ENCODE results near the gene SCRN3.
"Not testable (repeated sequence)": the region's sequence is repeated elsewhere in the genome, so short reads cannot be mapped to it uniquely, and the experiment has no call there.

SCRN3 gene, protein sequence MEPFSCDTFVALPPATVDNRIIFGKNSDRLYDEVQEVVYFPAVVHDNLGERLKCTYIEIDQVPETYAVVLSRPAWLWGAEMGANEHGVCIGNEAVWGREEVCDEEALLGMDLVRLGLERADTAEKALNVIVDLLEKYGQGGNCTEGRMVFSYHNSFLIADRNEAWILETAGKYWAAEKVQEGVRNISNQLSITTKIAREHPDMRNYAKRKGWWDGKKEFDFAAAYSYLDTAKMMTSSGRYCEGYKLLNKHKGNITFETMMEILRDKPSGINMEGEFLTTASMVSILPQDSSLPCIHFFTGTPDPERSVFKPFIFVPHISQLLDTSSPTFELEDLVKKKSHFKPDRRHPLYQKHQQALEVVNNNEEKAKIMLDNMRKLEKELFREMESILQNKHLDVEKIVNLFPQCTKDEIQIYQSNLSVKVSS

DNA sequence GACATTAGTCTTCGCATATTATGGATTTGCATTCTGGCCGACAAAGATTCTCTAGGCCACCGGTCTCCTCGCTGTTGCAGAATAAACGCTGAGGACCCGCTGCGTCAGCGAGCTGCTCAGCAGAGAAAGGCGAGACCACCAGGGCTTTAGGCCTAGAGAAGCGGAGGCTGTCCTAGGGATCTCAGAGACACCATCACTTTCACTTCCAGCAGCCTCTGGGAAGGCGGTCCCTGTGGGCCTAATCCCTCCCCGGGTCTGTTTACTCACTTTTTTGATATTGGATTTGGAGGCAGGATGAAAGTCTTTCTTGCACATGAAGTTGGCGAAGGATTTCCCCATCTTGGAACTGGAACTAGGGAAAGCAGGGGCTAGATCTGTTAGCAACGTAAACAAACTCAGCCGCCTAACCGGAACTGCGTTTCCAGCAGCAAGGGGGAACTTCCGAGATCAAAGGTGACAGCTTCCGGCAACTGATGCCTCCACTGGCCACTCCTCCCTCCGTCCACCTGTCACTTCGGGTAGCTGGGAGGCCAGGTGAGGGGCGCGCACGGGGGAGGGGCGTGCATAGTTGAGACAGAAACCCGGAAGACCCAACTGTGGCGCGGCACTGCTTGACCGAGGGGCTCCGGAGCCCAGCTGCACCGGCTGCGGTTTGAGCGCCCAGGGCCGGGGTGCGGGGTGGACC, at the start of gene SCRN3:
SCRN3 (plus strand) TSS at position 447 of the 685 bp plus-strand sequence. CDS start 2,554 bp downstream, outside the sequence.
- in situ Hi-C loops (cut with HindIII; ENCODE audit: low sequenced_read_pairs): no loop called here

DNA sequence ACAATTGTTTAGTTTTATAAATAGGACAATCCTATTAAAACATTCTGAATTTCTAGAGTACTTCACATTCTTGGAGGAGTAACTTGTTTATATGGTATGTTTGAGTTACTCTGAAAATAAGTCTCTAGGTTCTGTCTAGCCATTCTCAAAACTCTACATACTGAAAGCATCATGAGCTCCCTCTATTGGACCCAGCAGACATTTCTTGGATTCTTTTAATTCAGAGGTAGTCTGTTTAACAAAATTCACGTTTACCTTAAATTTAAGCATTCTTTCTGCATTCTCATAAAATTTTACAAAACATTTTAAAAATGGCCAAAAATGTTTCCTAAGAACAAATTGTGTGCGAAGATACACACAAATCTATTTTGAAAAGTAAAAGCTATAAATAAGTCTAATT, 45.5 kb upstream of the SCRN3 start:
- in situ Hi-C loops (cut with HindIII; ENCODE audit: low sequenced_read_pairs): no loop called here

DNA sequence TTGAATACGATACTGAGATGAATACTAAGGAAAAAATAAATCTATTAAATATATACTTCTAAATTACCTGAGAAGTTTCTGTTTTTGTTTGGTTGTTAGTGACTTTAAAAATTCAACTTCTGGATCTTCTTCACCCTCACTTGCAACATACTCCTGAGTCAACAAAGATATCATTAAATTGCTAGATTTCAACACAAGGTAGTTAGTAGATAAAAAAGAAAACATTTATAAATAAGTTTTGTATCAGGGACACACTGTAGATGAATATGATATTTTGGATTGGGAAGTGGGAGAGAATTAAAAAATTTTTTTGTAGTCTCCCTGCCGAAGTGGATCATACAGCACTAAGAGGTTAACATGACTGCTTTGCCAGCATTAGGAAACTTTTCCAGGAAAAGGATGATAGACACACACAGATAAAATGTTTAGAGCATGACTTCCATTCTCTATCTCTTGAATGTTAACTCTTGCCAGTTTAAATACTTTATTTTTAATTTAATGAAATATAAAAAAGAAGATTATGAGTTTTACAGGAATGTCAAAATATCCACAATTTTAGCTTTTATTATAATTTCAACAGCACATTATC, 44.8 kb upstream of the SCRN3 start:
- in situ Hi-C loops (cut with HindIII; ENCODE audit: low sequenced_read_pairs): no loop called here

GRCh38 chr2:174353004-174353403, 42.5 kb upstream of the SCRN3 start:
- in situ Hi-C loops (cut with HindIII; ENCODE audit: low sequenced_read_pairs): no loop called here

- in situ Hi-C loops (cut with HindIII; ENCODE audit: low sequenced_read_pairs): no loop called here
These were observed 39.2 kb upstream of the SCRN3 start for GRCh38 chr2:174356347-174356746.

DNA sequence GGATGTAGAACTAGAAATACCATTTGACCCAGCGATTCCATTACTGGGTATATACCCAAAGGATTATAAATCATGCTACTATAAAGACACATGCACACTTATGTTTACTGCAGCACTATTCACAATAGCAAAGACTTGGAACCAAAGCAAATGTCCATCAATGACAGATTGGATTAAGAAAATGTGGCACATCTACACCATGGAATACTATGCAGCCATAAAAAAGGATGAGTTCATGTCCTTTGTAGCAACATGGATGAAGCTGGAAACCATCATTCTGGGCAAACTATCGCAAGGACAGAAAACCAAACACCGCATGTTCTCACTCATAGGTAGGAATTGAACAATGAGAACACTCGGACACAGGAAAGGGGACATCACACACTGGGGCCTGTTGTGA, 35.9 kb upstream of the SCRN3 start:
- in situ Hi-C loops (cut with HindIII; ENCODE audit: low sequenced_read_pairs): not testable (repeated sequence)

DNA sequence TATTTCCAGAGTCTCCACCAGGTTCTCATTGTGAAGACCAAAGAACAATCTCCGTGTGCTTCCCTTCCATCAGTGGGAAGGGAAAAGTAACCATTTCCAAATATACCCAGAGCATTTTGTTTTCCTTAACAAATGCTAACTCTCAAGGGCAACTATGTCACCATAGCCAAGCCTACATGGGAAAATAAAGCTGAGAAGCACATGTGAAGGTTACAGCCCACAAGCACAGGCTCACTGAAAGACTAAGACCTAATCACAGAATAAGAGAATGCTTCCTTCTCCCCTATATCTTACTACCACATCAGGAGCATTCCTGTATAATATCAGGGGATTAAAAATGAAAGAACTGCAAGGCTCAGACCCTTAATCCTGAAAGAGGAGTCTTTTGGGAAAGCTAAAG, 32.6 kb upstream of the SCRN3 start:
- in situ Hi-C loops (cut with HindIII; ENCODE audit: low sequenced_read_pairs): no loop called here

DNA sequence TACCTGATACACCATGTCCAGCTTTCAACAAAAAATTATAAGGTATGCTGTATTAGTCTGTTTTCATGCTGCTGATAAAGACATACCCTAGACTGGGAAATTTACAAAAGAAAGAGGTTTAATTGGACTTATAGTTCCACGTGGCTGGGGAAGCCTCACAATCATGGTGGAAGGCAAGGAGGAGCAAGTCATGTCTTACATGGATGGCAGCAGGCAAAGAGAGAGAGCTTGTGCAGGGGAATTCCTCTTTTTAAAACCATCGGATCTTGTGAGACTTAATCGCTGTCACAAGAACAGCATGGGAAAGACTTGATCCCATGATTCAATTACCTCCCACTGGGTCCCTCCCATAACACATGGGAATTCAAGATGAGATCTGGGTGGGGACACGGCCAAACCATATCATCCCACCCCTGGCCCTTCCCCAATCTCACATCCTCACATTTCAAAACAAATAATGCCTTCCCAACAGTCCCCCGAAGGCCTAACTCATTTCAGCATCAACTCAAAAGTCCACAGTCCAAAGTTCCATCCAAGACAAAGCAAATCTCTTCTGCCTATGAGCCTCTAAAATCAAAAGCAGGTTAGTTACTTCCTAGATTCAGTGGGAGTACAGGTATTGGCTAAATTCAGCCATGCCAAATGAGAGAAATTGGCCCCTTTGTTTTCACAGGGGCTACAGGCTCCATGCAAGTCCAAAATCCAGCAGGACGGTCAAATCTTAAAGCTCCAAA, 31.9 kb upstream of the SCRN3 start:
- in situ Hi-C loops (cut with HindIII; ENCODE audit: low sequenced_read_pairs): not testable (repeated sequence)

DNA sequence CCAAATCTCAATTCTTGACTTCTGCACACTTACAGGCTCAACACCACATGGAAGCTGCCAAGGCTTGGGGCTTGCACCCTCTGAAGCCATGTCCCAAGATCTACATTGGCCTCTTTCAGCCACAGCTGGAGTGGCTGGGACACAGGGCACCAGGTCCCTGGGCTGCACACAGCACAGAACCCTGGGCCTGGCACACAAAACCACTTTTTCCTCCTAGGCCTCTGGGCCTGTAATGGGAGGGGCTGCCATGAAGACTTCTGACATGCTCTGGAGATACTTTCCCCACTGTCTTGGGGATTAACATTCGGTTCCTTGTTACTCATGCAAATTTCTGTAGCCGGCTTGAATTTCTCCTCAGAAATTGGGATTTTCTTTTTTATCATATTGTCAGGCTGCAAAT, 30.9 kb upstream of the SCRN3 start:
- in situ Hi-C loops (cut with HindIII; ENCODE audit: low sequenced_read_pairs): no loop called here

DNA sequence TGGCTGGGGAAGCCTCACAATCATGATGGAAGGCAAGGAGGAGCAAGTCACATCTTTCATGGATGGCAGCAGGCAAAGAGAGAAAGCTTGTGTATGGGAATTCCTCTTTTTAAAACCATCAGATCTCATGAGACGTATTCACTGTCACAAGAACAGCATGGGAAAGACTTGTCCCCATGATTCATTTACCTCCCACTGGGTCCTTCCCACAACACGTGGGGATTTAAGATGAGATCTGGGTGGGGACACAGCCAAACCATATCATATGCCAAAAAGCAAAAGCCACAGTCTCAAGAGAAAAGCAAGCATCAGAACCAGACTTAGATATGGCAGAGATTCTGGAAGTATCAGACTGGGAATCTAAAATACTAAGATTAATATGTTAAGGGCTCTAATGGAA, 30.0 kb upstream of the SCRN3 start:
- in situ Hi-C loops (cut with HindIII; ENCODE audit: low sequenced_read_pairs): no loop called here

DNA sequence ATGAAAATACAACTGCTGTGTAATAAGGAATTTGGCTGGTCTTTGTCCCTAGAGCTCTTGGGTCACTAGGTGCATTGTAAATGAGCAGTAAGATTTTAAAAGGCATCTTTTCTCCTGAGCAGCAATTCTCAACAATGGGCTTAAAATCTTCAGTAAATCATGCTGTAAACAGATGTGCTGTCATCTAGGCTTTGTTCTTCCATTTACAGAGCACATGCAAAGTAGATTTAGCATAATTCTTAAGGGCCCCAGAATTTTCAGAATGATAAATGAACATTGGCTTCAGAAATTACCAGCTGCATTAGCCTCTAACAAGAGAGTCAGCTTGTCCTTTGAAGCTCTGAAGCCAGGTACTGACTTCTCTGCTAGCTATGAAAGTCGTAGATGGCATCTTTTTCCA, 26.8 kb upstream of the SCRN3 start:
- in situ Hi-C loops (cut with HindIII; ENCODE audit: low sequenced_read_pairs): no loop called here

GRCh38 chr2:174376967-174377366, 18.6 kb upstream of the SCRN3 start:
- in situ Hi-C loops (cut with HindIII; ENCODE audit: low sequenced_read_pairs): no loop called here

GRCh38 chr2:174383796-174384195, 11.7 kb upstream of the SCRN3 start:
- in situ Hi-C loops (cut with HindIII; ENCODE audit: low sequenced_read_pairs): no loop called here

DNA sequence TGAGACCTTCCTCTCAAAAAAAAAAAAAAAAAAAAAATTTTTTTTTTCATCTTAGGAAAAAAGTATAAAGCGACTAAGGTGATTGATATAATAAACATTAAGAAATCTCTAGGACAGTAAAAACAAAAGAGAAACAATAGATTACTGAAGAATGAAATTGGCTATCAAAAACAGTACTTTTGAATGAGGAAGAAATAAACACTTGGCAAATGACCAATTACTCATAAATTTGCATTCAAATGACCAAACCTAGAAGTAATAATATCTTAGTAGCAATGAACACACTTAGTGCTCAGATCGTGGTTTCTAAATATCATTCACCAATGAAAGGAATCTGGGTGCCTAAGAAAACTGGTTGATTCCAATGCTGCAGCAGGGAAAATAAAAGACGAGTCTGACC, 10.3 kb upstream of the SCRN3 start:
- in situ Hi-C loops (cut with HindIII; ENCODE audit: low sequenced_read_pairs): no loop called here

DNA sequence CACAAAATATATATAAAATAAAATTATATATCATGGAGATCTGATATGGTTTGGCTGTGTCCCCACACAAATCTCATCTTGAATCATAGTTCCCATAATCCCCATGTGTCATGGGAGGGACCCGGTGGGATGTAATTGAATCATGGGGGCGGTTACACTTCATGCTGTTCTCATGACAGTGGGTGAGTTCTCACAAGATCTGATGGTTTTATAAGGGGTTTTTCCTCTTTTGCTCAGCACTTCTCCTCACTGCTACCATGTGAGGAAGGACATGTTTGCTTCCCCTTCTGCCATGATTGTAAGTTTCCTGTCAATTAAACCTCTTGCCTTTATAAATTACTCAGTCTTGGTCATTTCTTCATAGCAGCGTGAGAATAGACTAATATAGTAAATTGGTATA, 6.8 kb upstream of the SCRN3 start:
- in situ Hi-C loops (cut with HindIII; ENCODE audit: low sequenced_read_pairs): not testable (repeated sequence)

DNA sequence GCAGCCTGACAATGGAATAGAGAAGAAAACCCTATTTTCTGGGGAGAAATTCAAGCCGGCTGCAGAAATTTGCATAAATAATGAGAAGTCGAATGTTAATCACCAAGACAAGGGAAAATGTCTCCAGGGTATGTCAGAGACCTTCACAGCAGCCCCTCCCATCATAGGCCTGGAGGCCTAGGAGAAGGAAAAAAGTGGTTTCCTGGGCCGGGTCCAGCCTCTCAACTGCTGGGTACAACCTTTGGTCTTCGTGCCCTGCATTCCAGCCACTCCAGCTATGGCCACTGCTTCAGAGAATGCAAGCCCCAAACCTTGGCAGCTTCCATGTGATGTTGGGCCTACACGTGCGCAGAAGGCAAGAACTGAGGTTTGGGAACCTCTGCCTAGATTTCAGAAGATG, 6.0 kb upstream of the SCRN3 start:
- in situ Hi-C loops (cut with HindIII; ENCODE audit: low sequenced_read_pairs): no loop called here

DNA sequence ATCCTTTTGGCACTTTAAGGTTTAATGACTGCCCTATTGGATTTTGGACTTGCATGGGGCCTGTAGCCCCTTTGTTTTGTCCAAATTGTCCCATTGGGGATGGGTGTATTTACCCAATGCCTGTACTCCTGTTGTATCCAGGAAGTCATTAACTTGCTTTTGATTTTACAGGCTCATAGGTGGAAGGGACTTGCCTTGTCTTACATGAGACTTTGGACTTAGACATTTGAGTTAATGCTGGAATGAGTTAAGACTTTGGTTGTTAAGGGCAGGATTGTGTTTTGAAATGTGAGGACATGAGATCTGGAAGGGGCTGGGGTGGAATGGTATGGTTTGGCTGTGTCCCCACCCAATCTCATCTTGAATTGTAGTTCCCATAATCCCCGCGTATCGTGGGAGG, 5.2 kb upstream of the SCRN3 start:
- in situ Hi-C loops (cut with HindIII; ENCODE audit: low sequenced_read_pairs): not testable (repeated sequence)

GRCh38 chr2:174392706-174393105, 2.8 kb upstream of the SCRN3 start:
- in situ Hi-C loops (cut with HindIII; ENCODE audit: low sequenced_read_pairs): no loop called here

- in situ Hi-C loops (cut with HindIII; ENCODE audit: low sequenced_read_pairs): no loop called here
These were observed 570 bp downstream of the SCRN3 start for GRCh38 chr2:174395969-174396630.

DNA sequence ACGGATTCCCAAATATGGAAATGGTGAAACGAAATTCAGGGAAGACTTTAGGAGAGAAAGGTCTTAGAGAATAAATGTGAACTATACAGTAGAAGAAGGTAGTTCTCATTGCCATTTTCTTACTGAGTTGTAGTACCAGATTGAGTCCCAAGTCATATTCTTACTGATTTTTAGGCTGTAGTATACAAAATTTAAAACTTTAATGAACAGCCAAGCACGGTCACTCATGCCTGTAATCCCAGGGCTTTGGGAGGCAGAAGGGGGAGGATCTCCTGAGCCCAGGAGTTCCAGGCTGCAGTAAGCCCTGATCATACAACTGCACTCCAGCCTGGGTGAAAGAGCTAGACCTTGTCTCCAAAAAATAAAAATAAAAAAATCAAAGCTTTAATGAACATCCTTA, 2.2 kb downstream of the SCRN3 start:
- in situ Hi-C loops (cut with HindIII; ENCODE audit: low sequenced_read_pairs): no loop called here

DNA sequence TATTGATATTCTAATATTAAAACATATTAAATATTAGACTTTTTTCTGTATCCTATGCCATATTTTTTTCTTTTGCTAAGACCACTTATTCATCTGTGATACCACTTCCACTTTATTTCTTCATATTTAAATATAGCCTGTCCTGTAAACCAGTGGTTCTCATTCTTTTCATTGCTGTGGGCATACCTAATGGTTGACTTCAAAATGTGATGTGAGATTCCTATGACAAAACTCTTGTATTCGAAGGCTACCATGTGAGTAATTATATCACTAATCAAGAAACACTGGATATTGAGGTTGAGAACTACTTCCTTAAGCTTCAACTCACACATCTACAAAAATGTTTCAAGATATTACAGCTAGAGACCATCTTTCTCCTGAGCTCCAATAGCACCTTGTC, 3.6 kb downstream of the SCRN3 start:
- in situ Hi-C loops (cut with HindIII; ENCODE audit: low sequenced_read_pairs): no loop called here

Data from DLD1 (cell line).